ENCODE data around the gene RUFY4. TPM values are rescaled to one million over a fixed set of nuclear protein-coding genes. Genes with fewer than 3 reads are reported as not detected.

Gene RUFY4
- total and polyA plus RNA-seq, 2 donors (not counting 1 experiment from before 2014, with no cell fraction given): not detected

DNA sequence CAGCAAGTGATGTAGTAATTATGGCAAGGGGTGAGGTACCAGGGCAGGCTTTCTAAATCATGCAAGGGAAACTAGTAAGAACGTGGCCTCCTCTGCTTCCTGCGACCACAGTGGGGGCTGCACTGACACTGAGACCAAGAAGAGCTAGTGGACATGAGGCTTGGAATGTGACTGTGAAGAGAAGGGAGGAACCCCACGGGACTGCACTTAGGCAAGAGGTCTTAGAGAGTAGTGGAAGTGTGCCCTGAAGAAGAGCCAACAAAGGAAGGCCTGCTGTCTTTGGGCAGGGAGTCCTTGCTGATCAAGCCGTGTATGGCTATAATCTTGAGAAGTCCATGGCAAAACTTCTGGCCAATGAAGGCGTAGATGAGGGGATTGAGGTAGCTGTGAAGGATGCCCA is 8.9 kb upstream of the RUFY4 start:
- Histone ChIP-seq H3K27ac (ENCODE audit: insufficient read depth, low read length) (no peak overlapping the region), H3K4me1 (ENCODE audit: control insufficient read depth, extremely low read depth, insufficient read depth, low read length) (no peaks in the 10 kb centered on the region), H3K4me2 (ENCODE audit: extremely low read depth, insufficient read depth, low read length) (no peak overlapping the region), H2AFZ (ENCODE audit: low read length) (no peak overlapping the region), H3K79me2 (ENCODE audit: control insufficient read depth, insufficient read depth, low read length) (no peaks in the 10 kb centered on the region), H3K4me3 (replicated peaks in 1 of 4; ENCODE audit: control extremely low read depth in 1 of 4, insufficient read depth in 1 of 4, low read depth in 3 of 4, low read length in 4 of 4) (no peak overlapping the region), H4K20me1 (ENCODE audit: control insufficient read depth, extremely low read depth, insufficient read depth, low read length) (no peaks in the 10 kb centered on the region), H3K27me3 (ENCODE audit: control insufficient read depth, insufficient read depth, low read length) (peaks cover 21% of the 10 kb centered on the region), H3K9me3 (ENCODE audit: control insufficient read depth, insufficient read depth, low read depth, low read length) (no peaks in the 10 kb centered on the region), H3K36me3 (ENCODE audit: control insufficient read depth, insufficient read depth, low read length) (no peaks in the 10 kb centered on the region), H3K9ac (ENCODE audit: insufficient read depth, low read length) (no peak overlapping the region)
- DNase-seq (ENCODE audit: low read depth in 2 of 2): no peak
- no peak for TF ChIP-seq EZH2 (IDR thresholded peaks at IDR 0.05; ENCODE audit: low read length, missing control alignments)
- TF ChIP-seq CTCF (conservative IDR thresholded peaks at IDR 0.05 in 1 of 2, IDR thresholded peaks at IDR 0.05 in 1 of 2; ENCODE audit: low read depth in 1 of 2, low read length in 2 of 2): no peak

GRCh38 chr2:218060950-218061660 is 7.9 kb upstream of the RUFY4 start:
- no peak for DNase-seq (ENCODE audit: low read depth in 2 of 2)
- Histone ChIP-seq H3K27ac (ENCODE audit: insufficient read depth, low read length) (no peak overlapping the region), H4K20me1 (ENCODE audit: control insufficient read depth, extremely low read depth, insufficient read depth, low read length) (no peaks in the 10 kb centered on the region)

DNA sequence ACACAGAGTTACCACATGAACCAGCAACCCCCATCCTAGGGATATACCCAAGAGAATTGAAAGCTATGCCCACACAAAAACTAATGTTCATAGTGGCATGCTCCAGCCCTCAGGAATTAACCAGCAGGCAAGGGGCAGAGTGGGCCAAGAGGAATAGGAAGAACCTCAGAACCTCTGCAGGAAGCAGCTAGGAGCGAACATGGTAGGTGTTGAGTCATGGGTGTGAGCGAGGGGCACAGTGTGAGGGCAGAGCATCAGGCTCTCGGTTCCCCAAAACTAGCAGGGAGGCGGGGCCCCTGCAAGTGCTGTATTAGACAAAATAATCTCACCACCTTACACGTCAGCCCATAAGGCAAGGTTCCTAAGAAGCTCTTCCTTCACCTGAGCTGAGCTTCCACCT is 5.6 kb upstream of the RUFY4 start:
- Histone ChIP-seq H3K4me3 (replicated peaks in 1 of 4; ENCODE audit: control extremely low read depth in 1 of 4, insufficient read depth in 1 of 4, low read depth in 3 of 4, low read length in 4 of 4) (no peak overlapping the region), H3K9ac (ENCODE audit: insufficient read depth, low read length) (no peak overlapping the region), H3K4me1 (ENCODE audit: control insufficient read depth, extremely low read depth, insufficient read depth, low read length) (no peaks in the 10 kb centered on the region), H4K20me1 (ENCODE audit: control insufficient read depth, extremely low read depth, insufficient read depth, low read length) (no peaks in the 10 kb centered on the region), H3K9me3 (ENCODE audit: control insufficient read depth, insufficient read depth, low read depth, low read length) (no peaks in the 10 kb centered on the region), H3K27me3 (ENCODE audit: control insufficient read depth, insufficient read depth, low read length) (peaks cover 17% of the 10 kb centered on the region), H2AFZ (ENCODE audit: low read length) (no peak overlapping the region), H3K36me3 (ENCODE audit: control insufficient read depth, insufficient read depth, low read length) (no peaks in the 10 kb centered on the region), H3K4me2 (ENCODE audit: extremely low read depth, insufficient read depth, low read length) (no peak overlapping the region), H3K27ac (ENCODE audit: insufficient read depth, low read length) (no peak overlapping the region), H3K79me2 (ENCODE audit: control insufficient read depth, insufficient read depth, low read length) (no peaks in the 10 kb centered on the region)
- DNase-seq (ENCODE audit: low read depth in 2 of 2): no peak
- TF ChIP-seq EZH2 (IDR thresholded peaks at IDR 0.05; ENCODE audit: low read length, missing control alignments): no peak
- TF ChIP-seq CTCF (conservative IDR thresholded peaks at IDR 0.05 in 1 of 2, IDR thresholded peaks at IDR 0.05 in 1 of 2; ENCODE audit: low read depth in 1 of 2, low read length in 2 of 2): no peak

More at GRCh38 chr2:218060950-218061660, 7.9 kb upstream of the RUFY4 start:
- Histone ChIP-seq H3K4me2 (ENCODE audit: extremely low read depth, insufficient read depth, low read length) (no peak overlapping the region), H3K4me3 (replicated peaks in 1 of 4; ENCODE audit: control extremely low read depth in 1 of 4, insufficient read depth in 1 of 4, low read depth in 3 of 4, low read length in 4 of 4) (no peak overlapping the region), H3K9ac (ENCODE audit: insufficient read depth, low read length) (no peak overlapping the region), H2AFZ (ENCODE audit: low read length) (no peak overlapping the region), H3K4me1 (ENCODE audit: control insufficient read depth, extremely low read depth, insufficient read depth, low read length) (no peaks in the 10 kb centered on the region), H3K9me3 (ENCODE audit: control insufficient read depth, insufficient read depth, low read depth, low read length) (no peaks in the 10 kb centered on the region), H3K79me2 (ENCODE audit: control insufficient read depth, insufficient read depth, low read length) (no peaks in the 10 kb centered on the region), H3K36me3 (ENCODE audit: control insufficient read depth, insufficient read depth, low read length) (no peaks in the 10 kb centered on the region), H3K27me3 (ENCODE audit: control insufficient read depth, insufficient read depth, low read length) (peaks cover 21% of the 10 kb centered on the region)
- no peak for TF ChIP-seq EZH2 (IDR thresholded peaks at IDR 0.05; ENCODE audit: low read length, missing control alignments)
- no peak for TF ChIP-seq CTCF (conservative IDR thresholded peaks at IDR 0.05 in 1 of 2, IDR thresholded peaks at IDR 0.05 in 1 of 2; ENCODE audit: low read depth in 1 of 2, low read length in 2 of 2)
